Measurements from ENCODE around the gene RRP8.

DNA sequence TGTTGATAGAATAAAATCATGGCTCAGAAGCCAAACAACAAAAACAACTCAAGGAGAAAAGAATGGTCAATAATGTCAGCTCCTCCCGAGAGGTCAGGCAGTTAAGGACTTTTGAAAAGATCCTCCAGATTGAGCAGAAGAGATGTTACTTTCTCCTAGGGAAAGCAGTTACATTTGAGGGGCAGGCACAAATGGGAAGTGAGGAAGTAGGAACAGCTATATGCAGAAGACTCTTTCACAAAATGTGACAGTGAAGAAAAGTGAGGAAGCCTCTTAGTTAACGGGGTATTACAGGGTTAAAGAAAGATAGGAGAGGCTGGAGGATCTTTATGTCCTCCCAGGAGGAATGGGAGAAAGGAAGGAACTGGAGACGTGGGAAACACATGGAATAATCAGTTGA is 48.8 kb upstream of the RRP8 start:
- TF ChIP-seq EZH2 (IDR thresholded peaks at IDR 0.05; ENCODE audit: low read length, missing control alignments), result no peak
- TF ChIP-seq, protein P1, sequence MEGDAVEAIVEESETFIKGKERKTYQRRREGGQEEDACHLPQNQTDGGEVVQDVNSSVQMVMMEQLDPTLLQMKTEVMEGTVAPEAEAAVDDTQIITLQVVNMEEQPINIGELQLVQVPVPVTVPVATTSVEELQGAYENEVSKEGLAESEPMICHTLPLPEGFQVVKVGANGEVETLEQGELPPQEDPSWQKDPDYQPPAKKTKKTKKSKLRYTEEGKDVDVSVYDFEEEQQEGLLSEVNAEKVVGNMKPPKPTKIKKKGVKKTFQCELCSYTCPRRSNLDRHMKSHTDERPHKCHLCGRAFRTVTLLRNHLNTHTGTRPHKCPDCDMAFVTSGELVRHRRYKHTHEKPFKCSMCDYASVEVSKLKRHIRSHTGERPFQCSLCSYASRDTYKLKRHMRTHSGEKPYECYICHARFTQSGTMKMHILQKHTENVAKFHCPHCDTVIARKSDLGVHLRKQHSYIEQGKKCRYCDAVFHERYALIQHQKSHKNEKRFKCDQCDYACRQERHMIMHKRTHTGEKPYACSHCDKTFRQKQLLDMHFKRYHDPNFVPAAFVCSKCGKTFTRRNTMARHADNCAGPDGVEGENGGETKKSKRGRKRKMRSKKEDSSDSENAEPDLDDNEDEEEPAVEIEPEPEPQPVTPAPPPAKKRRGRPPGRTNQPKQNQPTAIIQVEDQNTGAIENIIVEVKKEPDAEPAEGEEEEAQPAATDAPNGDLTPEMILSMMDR (conservative IDR thresholded peaks at IDR 0.05 in 1 of 2, IDR thresholded peaks at IDR 0.05 in 1 of 2; ENCODE audit: low read depth in 1 of 2, low read length in 2 of 2), result no peak
